GM21717 (cell line): ENCODE data around the gene ZSWIM2.
"Not testable (repeated sequence)": the region's sequence is repeated elsewhere in the genome, so short reads cannot be mapped to it uniquely, and the experiment has no call there.

ENCODE experiments used
- ATAC-seq: cut with Tn5 transposase; IDR thresholded peaks from one replicate; pipeline ENCODE4 v1.9.1; 2021; ENCODE audit warnings: mild to moderate bottlenecking, moderate library complexity; ENCODE audit not compliant: unreplicated experiment

ZSWIM2 gene

DNA sequence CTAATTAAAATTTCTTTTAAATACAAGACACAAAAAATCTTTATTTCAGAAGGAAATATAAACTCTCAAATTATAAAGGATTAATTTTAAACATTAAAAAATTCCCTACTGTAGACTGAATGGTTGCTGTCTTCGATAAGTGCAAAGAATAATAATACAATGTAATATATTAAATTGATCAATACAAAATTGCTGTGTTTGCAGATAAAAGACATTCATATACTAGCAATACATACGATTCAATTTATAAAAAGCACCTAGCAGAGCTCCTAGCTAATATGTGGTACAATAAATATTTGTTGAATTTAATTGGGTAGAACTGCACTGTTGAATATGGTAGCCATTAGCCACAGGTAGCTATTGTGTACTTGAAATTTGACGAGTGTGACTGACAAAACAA lies 6.6 kb downstream of the ZSWIM2 start:
- no peak for ATAC-seq

GRCh38 chr2:186841940-186842339 lies 7.0 kb downstream of the ZSWIM2 start:
- no peak for ATAC-seq

DNA sequence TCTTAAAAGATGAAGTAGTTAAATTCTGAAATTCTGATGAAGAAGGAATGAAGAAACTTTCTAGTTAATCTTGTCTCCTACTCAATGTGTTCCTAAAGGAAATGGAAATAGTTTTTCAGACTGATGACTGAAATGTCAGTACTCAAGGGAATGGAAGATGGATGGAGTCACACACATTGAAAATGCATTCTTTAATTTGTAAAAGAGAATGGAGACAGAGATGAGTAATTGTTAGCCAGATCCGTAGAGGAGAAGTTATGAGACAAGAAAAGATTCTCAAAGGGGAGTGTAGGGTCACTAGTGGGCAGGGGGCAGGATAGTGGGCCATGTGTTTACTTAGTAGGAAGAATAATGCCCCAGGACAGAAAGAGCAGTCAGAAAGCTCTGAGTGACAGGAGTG lies 13.3 kb downstream of the ZSWIM2 start:
- ATAC-seq, result no peak

- ATAC-seq, result no peak
These were observed 21.0 kb downstream of the ZSWIM2 start for GRCh38 chr2:186827862-186828492.

DNA sequence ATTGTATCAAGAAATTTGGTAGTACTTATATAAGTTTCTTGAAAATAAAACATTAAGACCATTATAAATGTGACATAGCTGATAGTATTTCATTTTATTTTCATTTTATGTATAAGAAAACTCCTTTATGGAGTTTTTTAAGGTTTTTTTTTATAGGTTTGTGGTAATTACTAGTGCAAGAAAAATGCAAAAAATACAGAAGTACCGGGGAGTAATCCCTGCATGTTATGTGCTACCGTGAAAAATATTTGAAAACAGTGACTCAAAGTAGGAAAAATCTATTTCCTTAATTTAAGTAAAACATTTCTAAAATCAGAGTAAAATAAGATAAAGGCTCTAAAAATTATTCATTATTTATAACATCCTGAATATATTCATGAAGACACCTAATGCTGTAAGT lies 21.6 kb downstream of the ZSWIM2 start:
- no peak for ATAC-seq

GRCh38 chr2:186822323-186822722 lies 26.6 kb downstream of the ZSWIM2 start:
- ATAC-seq, result no peak

GRCh38 chr2:186820303-186820702 lies 28.7 kb downstream of the ZSWIM2 start:
- no peak for ATAC-seq

GRCh38 chr2:186811760-186812159 lies 37.2 kb downstream of the ZSWIM2 start:
- ATAC-seq, result not testable (repeated sequence)

GRCh38 chr2:186806591-186806990 lies 42.4 kb downstream of the ZSWIM2 start:
- ATAC-seq, result no peak

DNA sequence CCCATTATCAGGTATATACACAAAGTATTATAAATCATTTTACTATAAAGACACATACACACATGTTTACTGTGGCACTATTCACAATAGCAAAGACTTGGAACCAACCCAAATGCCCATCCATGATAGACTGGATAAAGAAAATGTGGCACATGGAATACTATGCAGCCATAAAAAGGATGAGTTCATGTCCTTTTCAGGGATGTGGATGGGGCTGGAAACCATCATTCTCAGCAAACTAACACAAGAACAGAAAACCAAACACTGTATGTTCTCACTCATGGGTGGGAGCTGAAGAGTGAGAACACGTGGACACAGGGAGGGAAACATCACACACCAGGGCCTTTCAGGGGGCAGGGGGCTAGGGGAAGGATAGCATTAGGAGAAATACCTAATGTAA lies 50.4 kb downstream of the ZSWIM2 start:
- not testable (repeated sequence) for ATAC-seq

GRCh38 chr2:186784930-186785329 lies 64.0 kb downstream of the ZSWIM2 start:
- ATAC-seq, result no peak

DNA sequence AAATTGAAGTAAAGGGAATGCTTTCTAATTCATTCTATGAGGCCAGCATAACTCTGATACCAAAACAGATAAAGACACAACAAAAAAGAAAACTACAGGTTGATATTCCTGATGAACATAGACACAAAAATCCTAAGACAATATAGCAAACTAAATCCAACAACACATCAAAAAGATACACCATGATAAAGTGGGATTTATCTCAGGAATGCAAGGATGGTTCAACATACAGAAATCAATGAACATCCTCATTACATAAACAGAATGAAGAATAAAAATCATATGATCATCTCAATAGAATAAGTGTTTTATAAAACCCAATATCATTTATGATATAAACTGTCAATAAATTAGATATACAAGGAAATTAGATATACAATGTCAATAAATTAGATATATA lies 65.7 kb downstream of the ZSWIM2 start:
- ATAC-seq, result no peak

- no peak for ATAC-seq
These were observed 68.2 kb downstream of the ZSWIM2 start for GRCh38 chr2:186780701-186781316.
